Tibial artery (tissue), 4 donors: ENCODE measurements around the gene RNF144A.

Experiments used
- DNase-seq, 2 donors: peaks; one replicate each; pipeline ENCODE4 v3.0.0-alpha.2; 2019
- H3K27ac ChIP-seq, 2 donors: fragments of 200-600 bp; sonication (generic) in 1 of 2; 1 replicate in 1 of 2; 2 replicates in 1 of 2; pipeline ENCODE4 v1.5.1; 2018 to 2019; ENCODE audit warnings: mild to moderate bottlenecking in 1 of 2
- H3K27me3 ChIP-seq, 2 donors: fragments of 200-600 bp; sonication (generic) in 1 of 2; one replicate each; pipeline versions ENCODE4 v1.5.1 to v1.6.0; 2016 to 2019
- H3K36me3 ChIP-seq, 3 donors: fragments of 200-600 bp; sonication (generic) in 2 of 3; one replicate each; pipeline ENCODE4 v1.5.1; 2016 to 2019; ENCODE audit warnings: mild to moderate bottlenecking in 2 of 3
- H3K4me1 ChIP-seq, 4 donors: fragments of 200-600 bp; sonication (generic) in 2 of 4; 1 replicate in 3 of 4; 2 replicates in 1 of 4; pipeline ENCODE4 v1.5.1; 2016 to 2019
- H3K4me3 ChIP-seq, 2 donors: fragments of 200-600 bp; sonication (generic) in 1 of 2; 1 replicate in 1 of 2; 2 replicates in 1 of 2; pipeline ENCODE4 v1.5.1; 2018 to 2019; ENCODE audit warnings: mild to moderate bottlenecking in 2 of 2
- H3K9me3 ChIP-seq, 3 donors: fragments of 200-600 bp; sonication (generic) in 1 of 3; one replicate each; pipeline ENCODE4 v1.5.1; 2016 to 2019
- intact Hi-C: fragments of 100-400 bp; cut with DNase I; formaldehyde crosslinking; loops from one replicate; pipeline ENCODE4 v1.15.0; 2023; ENCODE audit warnings: low total_unique reads
- TF ChIP-seq, protein P1 (sequence below), 2 experiments: fragments of 200-600 bp in 1 of 2; fragments of 450-650 bp in 1 of 2; IDR thresholded peaks; one replicate each; pipeline ENCODE4 v1.5.1; 2017 to 2019; ENCODE audit warnings: antibody characterized with exemption in 2 of 2, mild to moderate bottlenecking in 1 of 2, moderate library complexity in 1 of 2

The RNF144A gene

DNA sequence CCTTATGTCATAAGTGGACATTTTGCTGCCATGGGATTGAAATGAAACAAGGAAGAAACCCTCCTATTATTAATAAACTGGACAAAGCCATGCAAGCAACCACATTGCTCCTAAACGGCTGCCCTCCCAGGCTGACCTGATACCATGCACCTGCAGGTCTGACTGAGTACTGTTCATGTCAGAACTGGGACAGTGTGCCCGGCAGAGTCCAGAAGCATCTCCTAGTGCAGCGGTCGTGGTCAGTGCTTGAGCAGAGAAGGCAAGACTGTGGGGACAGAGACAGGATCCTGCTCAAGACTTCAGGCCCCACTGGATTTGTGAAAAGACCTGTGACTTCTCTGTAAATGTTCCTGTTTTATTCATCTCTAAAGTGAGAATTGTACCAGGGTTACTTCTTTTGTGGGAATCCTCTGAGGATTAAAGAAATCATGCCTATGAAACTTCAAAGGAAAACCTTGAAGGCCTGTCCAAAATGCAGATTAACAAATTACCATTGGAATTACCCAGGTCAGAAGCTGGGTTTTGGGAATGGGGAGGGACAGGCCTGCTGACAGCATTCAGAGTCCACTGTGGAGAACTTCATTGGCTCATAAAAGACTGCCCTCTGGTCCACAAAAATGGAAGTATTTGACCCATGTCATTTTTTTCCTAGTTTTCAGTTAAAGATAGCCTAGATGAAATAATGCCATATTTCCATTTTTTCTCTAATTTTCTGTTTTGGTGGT is 13.9 kb downstream of the RNF144A start:
- Histone ChIP-seq H3K27ac (no peak overlapping the region), H3K36me3 (no peaks in the 10 kb centered on the region), H3K4me3 (no peak overlapping the region), H3K9me3 (no peaks in the 10 kb centered on the region), H3K4me1 (no peaks in the 10 kb centered on the region), H3K27me3 (no peaks in the 10 kb centered on the region)
- TF ChIP-seq, protein P1, sequence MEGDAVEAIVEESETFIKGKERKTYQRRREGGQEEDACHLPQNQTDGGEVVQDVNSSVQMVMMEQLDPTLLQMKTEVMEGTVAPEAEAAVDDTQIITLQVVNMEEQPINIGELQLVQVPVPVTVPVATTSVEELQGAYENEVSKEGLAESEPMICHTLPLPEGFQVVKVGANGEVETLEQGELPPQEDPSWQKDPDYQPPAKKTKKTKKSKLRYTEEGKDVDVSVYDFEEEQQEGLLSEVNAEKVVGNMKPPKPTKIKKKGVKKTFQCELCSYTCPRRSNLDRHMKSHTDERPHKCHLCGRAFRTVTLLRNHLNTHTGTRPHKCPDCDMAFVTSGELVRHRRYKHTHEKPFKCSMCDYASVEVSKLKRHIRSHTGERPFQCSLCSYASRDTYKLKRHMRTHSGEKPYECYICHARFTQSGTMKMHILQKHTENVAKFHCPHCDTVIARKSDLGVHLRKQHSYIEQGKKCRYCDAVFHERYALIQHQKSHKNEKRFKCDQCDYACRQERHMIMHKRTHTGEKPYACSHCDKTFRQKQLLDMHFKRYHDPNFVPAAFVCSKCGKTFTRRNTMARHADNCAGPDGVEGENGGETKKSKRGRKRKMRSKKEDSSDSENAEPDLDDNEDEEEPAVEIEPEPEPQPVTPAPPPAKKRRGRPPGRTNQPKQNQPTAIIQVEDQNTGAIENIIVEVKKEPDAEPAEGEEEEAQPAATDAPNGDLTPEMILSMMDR (IDR thresholded peaks at IDR 0.05), result no peak
- intact Hi-C loops, result no loop called here
- DNase-seq, result no peak

- H3K36me3 ChIP-seq, result no peaks in the 10 kb centered on the region
- no peaks in the 10 kb centered on the region for H3K4me1 ChIP-seq
- TF ChIP-seq, protein P1 (IDR thresholded peaks at IDR 0.05), result no peak
- no peak overlapping the region for H3K27ac ChIP-seq
- intact Hi-C loops, result no loop called here
- H3K27me3 ChIP-seq, result no peaks in the 10 kb centered on the region
- DNase-seq, result no peak
- no peaks in the 10 kb centered on the region for H3K9me3 ChIP-seq
- no peak overlapping the region for H3K4me3 ChIP-seq
Measured at GRCh38 chr2:6931753-6932152, 14.5 kb downstream of the RNF144A start.

GRCh38 chr2:6932206-6932605 is 15.0 kb downstream of the RNF144A start:
- H3K4me1 ChIP-seq, result no peaks in the 10 kb centered on the region
- DNase-seq, result no peak
- H3K27ac ChIP-seq, result no peak overlapping the region
- H3K9me3 ChIP-seq, result no peaks in the 10 kb centered on the region
- no peak overlapping the region for H3K4me3 ChIP-seq
- TF ChIP-seq, protein P1 (IDR thresholded peaks at IDR 0.05), result no peak
- intact Hi-C loops, result no loop called here
- no peaks in the 10 kb centered on the region for H3K36me3 ChIP-seq
- H3K27me3 ChIP-seq, result no peaks in the 10 kb centered on the region

- no peaks in the 10 kb centered on the region for H3K27me3 ChIP-seq
- DNase-seq, result no peak
- no peaks in the 10 kb centered on the region for H3K4me1 ChIP-seq
- H3K27ac ChIP-seq, result no peak overlapping the region
- no peak overlapping the region for H3K4me3 ChIP-seq
- TF ChIP-seq, protein P1 (IDR thresholded peaks at IDR 0.05), result no peak
- H3K36me3 ChIP-seq, result no peaks in the 10 kb centered on the region
- intact Hi-C loops, result no loop called here
- no peaks in the 10 kb centered on the region for H3K9me3 ChIP-seq
Measured at GRCh38 chr2:6932828-6933227, 15.6 kb downstream of the RNF144A start.

DNA sequence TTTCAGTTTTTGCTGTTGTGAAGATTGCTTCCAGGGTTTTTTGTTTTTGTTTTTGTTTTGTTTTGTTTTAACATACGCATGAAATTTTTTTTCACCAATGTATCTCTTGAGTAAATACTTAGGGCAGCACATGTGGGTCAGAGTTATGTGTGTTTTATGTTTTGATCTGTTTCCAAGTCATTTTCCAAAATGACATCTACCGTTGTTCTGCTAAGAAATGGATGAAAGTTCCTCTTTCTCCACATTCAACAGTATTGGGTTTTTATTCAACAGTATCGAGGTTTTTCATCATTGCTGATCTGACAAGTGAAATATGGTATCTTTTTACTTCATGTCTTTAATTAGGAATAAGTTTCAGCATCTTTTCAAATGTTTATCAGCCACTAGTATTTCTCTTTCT is 16.7 kb downstream of the RNF144A start:
- Histone ChIP-seq H3K27ac (no peak overlapping the region), H3K9me3 (no peaks in the 10 kb centered on the region), H3K36me3 (no peaks in the 10 kb centered on the region), H3K27me3 (no peaks in the 10 kb centered on the region), H3K4me1 (no peaks in the 10 kb centered on the region), H3K4me3 (no peak overlapping the region)
- no peak for DNase-seq
- TF ChIP-seq, protein P1 (IDR thresholded peaks at IDR 0.05), result no peak
- intact Hi-C loops, result no loop called here

GRCh38 chr2:6934345-6934744 is 17.1 kb downstream of the RNF144A start:
- H3K27ac ChIP-seq, result no peak overlapping the region
- no peak overlapping the region for H3K4me3 ChIP-seq
- TF ChIP-seq, protein P1 (IDR thresholded peaks at IDR 0.05), result no peak
- H3K27me3 ChIP-seq, result no peaks in the 10 kb centered on the region
- intact Hi-C loops, result no loop called here
- DNase-seq, result no peak
- no peaks in the 10 kb centered on the region for H3K36me3 ChIP-seq
- no peaks in the 10 kb centered on the region for H3K4me1 ChIP-seq
- no peaks in the 10 kb centered on the region for H3K9me3 ChIP-seq
